ENCODE results near the gene ARHGAP22.

DNA sequence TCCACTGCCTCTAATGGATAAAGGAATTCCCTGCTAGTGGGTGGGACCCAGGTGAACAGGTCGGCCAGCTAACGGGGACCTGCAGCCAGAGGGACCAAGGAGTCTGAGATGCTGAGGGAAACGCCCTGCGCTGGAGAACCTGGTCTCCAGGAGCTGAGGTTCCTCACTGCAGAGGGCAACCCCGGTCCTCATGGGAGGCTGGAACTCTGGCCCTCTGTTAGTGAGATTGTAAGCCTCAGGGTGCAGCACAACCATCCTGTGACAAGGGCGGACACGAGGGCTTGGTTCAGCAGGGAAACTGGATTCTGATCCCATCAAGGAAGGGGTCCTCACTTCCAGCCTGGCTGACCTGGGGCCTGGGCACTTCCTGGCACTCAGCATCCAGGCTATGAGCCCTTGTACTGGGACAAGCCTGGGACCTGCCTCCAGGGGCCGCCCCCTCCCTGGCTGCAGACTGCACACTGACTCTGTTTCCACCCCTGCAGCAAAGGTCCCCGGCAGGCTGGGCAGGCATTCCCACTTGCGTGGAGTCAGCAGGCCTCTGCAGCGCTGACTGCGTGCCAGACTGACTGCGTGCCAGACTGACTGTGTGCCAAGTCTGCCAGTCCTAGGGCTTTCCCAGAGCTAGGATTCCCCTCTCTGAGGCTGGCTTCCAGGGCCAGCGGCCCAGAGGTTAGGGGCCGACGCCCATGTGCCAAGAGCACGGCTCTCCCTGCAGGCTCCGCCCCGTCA lies 155.2 kb downstream of the ARHGAP22 start:
- TF ChIP-seq, protein P1, sequence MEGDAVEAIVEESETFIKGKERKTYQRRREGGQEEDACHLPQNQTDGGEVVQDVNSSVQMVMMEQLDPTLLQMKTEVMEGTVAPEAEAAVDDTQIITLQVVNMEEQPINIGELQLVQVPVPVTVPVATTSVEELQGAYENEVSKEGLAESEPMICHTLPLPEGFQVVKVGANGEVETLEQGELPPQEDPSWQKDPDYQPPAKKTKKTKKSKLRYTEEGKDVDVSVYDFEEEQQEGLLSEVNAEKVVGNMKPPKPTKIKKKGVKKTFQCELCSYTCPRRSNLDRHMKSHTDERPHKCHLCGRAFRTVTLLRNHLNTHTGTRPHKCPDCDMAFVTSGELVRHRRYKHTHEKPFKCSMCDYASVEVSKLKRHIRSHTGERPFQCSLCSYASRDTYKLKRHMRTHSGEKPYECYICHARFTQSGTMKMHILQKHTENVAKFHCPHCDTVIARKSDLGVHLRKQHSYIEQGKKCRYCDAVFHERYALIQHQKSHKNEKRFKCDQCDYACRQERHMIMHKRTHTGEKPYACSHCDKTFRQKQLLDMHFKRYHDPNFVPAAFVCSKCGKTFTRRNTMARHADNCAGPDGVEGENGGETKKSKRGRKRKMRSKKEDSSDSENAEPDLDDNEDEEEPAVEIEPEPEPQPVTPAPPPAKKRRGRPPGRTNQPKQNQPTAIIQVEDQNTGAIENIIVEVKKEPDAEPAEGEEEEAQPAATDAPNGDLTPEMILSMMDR (conservative IDR thresholded peaks at IDR 0.05 in 1 of 2, IDR thresholded peaks at IDR 0.05 in 1 of 2; ENCODE audit: low read depth in 1 of 2, low read length in 2 of 2) = no peak
- TF ChIP-seq EZH2 (IDR thresholded peaks at IDR 0.05; ENCODE audit: low read length, missing control alignments) = no peak
